Uterus (tissue), 4 donors: Measurements from ENCODE around the gene SPINK14. TPM values are rescaled to one million over a fixed set of nuclear protein-coding genes. Genes with fewer than 3 reads are reported as not detected.

Experiments used
- DNase-seq, 2 donors: peaks; one replicate each; pipeline ENCODE4 v3.0.0-alpha.2; 2019 to 2020
- H3K27ac ChIP-seq, 2 donors: fragments of 200-600 bp; sonication (generic); 1 replicate in 1 of 2; 2 replicates in 1 of 2; pipeline ENCODE4 v1.5.1; 2016 to 2018
- H3K27me3 ChIP-seq, 2 donors: fragments of 200-600 bp; sonication (generic); one replicate each; pipeline ENCODE4 v1.5.1; 2018 to 2019; ENCODE audit warnings: control low read depth in 1 of 2
- H3K36me3 ChIP-seq, 2 donors: fragments of 200-600 bp; sonication (generic); one replicate each; pipeline ENCODE4 v1.5.1; 2019; ENCODE audit warnings: control low read depth in 1 of 2
- H3K4me1 ChIP-seq, 2 donors: fragments of 200-600 bp; sonication (generic); one replicate each; pipeline ENCODE4 v1.5.1; 2018 to 2019; ENCODE audit warnings: control low read depth in 1 of 2
- H3K4me3 ChIP-seq, 2 donors: fragments of 200-600 bp; sonication (generic); 1 replicate in 1 of 2; 2 replicates in 1 of 2; pipeline ENCODE4 v1.5.1; 2018 to 2019; ENCODE audit warnings: mild to moderate bottlenecking in 1 of 2
- H3K9me3 ChIP-seq, 2 donors: fragments of 200-600 bp; sonication (generic); one replicate each; pipeline ENCODE4 v1.5.1; 2019; ENCODE audit warnings: control low read depth in 1 of 2
- CTCF ChIP-seq, 4 experiments: fragments of 200-600 bp in 2 of 4; fragments of 450-650 bp in 2 of 4; sonication (generic) in 2 of 4; IDR thresholded peaks; one replicate each; pipeline ENCODE4 v1.5.1; 2016 to 2019; ENCODE audit warnings: antibody characterized with exemption in 4 of 4, mild to moderate bottlenecking in 2 of 4, moderate library complexity in 1 of 4
- POLR2A ChIP-seq, 2 donors: fragments of 450-650 bp; IDR thresholded peaks; one replicate each; pipeline ENCODE4 v1.6.1; 2016; ENCODE audit warnings: antibody characterized with exemption in 2 of 2, mild to moderate bottlenecking in 1 of 2, moderate library complexity in 1 of 2
- intact Hi-C: fragments of 100-400 bp; cut with DNase I; formaldehyde crosslinking; loops from one replicate; pipeline ENCODE4 v1.15.1; 2023; ENCODE audit warnings: low total_unique reads
- small RNA-seq: library from RNA; depleted of rRNA; stranded (forward); fragments of <200 nt; gene quantifications from one replicate; pipeline ENCODE3, GENCODE V24; 2016
- total RNA-seq, 4 donors: library from RNA; depleted of rRNA in 3 of 4; stranded (reverse); fragments of >200 nt in 3 of 4; gene quantifications; one replicate each; pipeline versions ENCODE4 v1.1.0 to v1.2.4, GENCODE V29; 2014 to 2023
- donor health status: DM: yes; HTN: yes; CAD: no.

Gene SPINK14
- total RNA-seq, 4 donors from 2014 or later: not detected

- TF ChIP-seq POLR2A (IDR thresholded peaks at IDR 0.05): no peak
- no peak for TF ChIP-seq CTCF (IDR thresholded peaks at IDR 0.05)
- Histone ChIP-seq H3K9me3 (no peaks in the 10 kb centered on the region), H3K27me3 (no peaks in the 10 kb centered on the region), H3K4me1 (no peaks in the 10 kb centered on the region), H3K27ac (no peak overlapping the region), H3K4me3 (no peak overlapping the region), H3K36me3 (no peaks in the 10 kb centered on the region)
- DNase-seq: no peak
- intact Hi-C loops: no loop called here
Observed at GRCh38 chr5:148224117-148224742, 55.9 kb downstream of the SPINK14 start.

Small RNAs within 50 kb of the gene (small RNA-seq; reads per million reads assigned to genes)
- not detected for gene HMGN1P16

Other genes with a start within 250 kb of the SPINK14 start
- gene SPINK5, start 104.6 kb upstream of the SPINK14 start, total RNA-seq: 1 to 10 TPM in 1 of 4 donors, under 1 TPM in 1, not detected in 2; 0.73 to 4.6 TPM
- gene SPINK6, start 34.5 kb downstream of the SPINK14 start, total RNA-seq: not detected
- gene MARCOL, start 70.0 kb downstream of the SPINK14 start, total RNA-seq: not detected
- gene SPINK13, start 100.2 kb downstream of the SPINK14 start, total RNA-seq: under 1 TPM in 1 of 4 donors, not detected in 3; 0.41 TPM
- gene SPINK7, start 143.9 kb downstream of the SPINK14 start, total RNA-seq: not detected
- gene SPINK9, start 167.0 kb downstream of the SPINK14 start, total RNA-seq: not detected
- 10 to 100 TPM; 29.4 to 81.3 (median 48.7) TPM for gene FBXO38, start 215.4 kb downstream of the SPINK14 start, total RNA-seq